Stimulated activated naive CD4-positive, alpha-beta T cell (primary cell): ENCODE data around the gene FNDC3B.

ENCODE experiments used
- DNase-seq, 6 experiments: peaks; one replicate each; lab custom pipeline; 2025; lab: John Stamatoyannopoulos, UW

The FNDC3B gene

GRCh38 chr3:172054115-172054764 is 14.9 kb downstream of the FNDC3B start:
- DNase-seq = no peak

DNA sequence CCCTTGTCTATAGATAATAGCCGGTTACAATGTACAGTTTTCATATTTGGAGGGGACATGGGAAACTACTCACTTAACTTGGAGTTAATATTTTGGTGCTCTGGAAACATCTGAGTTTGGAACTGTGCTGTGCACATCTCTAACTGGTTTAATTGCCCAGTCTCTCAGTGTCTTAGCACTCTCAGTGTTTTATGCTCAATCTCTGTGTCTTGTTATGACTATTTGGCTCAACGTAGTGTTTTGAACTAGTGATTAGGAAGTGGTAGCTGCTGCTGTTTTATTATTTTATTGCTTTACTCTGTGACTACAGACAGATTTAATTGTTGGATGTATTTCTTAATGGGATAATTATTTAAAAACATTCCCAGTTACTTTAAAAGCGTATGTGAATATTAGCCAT is 17.0 kb downstream of the FNDC3B start:
- no peak for DNase-seq

DNA sequence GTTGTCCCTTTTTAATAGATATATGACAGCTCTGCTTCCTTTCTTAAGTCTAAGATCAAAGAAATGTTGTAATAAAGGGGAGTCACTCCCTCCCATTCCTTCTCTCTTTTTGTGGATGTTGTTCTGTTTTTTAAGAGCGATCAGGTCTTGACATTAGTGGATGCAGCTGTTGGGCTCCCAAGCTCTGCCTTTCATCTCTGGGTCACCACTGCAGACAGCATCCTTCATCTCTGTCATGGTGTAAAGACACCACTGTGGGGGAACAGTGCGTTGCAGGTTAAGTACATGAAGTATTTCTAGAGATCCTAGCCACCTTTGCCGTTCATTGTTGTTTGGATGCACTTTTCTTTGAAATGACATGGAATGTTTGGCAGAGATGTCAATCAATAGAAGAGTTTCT is 17.7 kb downstream of the FNDC3B start:
- no peak for DNase-seq

DNA sequence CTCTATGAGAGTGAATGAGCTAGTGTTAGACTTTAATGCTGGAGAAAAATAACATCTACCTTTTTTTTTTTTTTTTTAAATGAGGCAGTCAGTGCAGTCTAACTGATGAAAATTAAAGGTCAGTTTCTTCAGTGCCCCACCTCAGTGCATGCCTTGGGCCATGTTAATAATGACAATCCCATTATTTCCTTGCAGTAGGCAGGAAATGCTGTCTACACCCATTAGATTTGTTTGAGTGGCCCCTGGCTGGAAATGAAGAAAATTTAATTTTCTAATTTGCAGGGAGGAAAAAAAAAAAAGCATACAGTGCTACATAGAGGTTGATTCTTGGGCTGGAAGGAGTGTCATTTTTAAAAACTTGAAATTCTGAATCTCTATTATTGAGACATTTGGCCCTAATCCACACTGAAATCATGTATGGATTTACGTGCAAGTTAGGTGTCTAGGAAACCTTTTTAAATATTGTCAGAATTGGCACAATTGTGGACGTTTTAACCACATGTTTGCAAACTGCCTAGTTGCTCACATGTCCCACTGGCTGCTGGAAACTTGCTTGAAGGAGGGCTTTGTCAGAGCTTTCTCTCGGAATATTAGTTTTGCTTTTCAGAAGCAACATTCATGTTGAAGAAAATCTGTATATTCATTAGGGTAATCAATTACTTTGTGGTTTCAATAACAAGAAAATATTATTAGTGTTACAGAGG is 18.4 kb downstream of the FNDC3B start:
- DNase-seq = no peak

DNA sequence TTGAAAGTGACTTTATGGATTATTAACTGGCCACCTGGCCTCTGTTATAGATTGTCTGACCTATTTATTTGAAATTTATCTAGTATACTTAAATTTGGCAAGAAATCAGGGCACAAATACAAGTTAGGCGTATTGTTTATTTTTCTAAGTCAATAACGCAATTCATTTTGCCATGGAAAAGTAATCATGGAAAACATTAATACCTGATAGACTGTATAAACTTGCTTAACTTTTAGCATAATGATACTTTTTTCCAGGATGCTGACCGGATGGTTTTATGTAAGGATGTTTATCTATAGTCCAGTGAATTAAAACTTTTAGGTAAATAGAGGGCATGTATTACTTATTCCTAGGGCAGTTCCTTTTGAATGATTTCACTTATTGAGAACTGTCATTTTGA is 20.2 kb downstream of the FNDC3B start:
- DNase-seq = no peak

DNA sequence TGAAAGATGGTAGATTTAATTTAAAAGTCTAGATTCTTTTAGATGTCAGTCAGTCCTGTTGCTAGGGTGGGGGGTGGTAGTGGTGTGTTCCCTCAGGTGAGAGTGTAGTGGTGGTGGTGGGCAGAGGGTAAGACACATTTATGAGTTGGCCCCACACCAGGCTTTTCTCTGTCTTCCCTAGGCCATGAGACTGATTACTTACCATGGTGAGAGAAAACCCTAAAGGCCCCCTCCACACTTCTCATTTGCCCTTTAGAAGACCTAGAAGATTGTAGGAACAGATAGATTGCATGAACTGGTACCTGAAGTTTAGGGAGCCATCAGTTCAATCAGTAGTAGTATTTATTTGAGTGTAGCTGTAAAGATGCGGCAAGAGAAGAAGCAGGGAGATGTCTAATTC is 20.9 kb downstream of the FNDC3B start:
- DNase-seq = no peak

GRCh38 chr3:172061724-172062184 is 22.4 kb downstream of the FNDC3B start:
- DNase-seq = no peak

- no peak for DNase-seq
Measured at GRCh38 chr3:172062761-172063160, 23.4 kb downstream of the FNDC3B start.

GRCh38 chr3:172063456-172064432 is 24.4 kb downstream of the FNDC3B start:
- no peak for DNase-seq

- DNase-seq = no peak
Measured at GRCh38 chr3:172065527-172065926, 26.1 kb downstream of the FNDC3B start.

DNA sequence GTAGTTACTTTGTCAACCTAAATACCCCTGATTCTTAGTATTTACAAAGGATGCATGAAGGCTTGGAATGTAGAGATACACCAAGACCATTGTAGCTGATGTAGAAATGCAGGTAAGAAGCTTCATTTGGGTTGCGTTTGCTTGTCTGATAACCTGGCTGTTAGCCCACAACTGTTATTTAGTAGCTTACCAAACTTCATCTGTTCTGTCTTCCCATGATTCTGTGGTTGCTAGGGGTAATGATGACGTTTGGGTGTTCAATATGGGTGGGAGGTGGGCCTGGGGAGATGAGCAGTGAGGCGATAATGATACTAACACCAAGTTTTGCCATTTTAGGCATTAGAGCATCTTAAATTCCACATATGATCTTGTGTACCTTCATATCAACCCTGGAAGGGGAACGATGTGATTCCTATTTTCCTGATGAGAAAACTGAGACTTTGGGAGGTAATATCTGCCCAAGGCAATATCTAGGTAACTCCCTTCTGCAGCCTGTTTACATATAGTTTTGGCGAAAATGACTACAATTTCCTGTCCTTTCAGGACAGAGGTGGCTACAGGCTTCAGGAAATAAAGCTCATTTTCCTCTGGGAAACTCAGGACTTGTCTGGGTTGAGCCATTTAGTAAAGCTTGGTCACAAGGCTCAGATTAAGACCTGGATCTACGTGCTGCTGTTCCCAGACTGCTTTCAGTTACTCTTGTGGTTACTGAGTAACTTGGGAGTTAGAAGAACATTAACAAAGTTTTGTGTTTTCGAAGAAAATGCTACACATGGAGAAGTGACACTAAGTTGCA is 26.8 kb downstream of the FNDC3B start:
- DNase-seq = no peak

GRCh38 chr3:172066880-172067796 is 27.8 kb downstream of the FNDC3B start:
- DNase-seq = peak in 2 of 6 experiments; percentile 21 to 30

GRCh38 chr3:172067837-172068440 is 28.6 kb downstream of the FNDC3B start:
- no peak for DNase-seq

GRCh38 chr3:172068977-172069376 is 29.6 kb downstream of the FNDC3B start:
- DNase-seq = no peak

DNA sequence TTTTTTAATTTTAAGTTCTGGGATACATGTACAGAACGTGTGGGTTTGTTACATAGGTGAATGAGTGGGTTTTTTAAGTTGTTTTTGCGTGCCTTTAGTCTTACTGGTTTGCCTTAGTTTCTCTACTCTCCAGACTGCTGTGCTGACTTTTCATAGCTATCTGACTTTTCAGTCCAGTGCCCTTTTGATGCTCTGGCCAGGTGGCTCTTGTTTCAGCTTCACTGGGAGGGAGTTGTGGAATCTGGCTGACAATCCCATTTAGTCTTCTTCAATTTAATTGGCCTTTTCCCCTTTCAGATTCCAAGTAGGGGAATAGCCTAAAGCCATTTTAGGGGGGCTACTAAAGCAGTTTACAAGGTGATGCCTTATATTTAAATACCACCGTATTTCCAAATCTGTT is 30.1 kb downstream of the FNDC3B start:
- DNase-seq = no peak

DNA sequence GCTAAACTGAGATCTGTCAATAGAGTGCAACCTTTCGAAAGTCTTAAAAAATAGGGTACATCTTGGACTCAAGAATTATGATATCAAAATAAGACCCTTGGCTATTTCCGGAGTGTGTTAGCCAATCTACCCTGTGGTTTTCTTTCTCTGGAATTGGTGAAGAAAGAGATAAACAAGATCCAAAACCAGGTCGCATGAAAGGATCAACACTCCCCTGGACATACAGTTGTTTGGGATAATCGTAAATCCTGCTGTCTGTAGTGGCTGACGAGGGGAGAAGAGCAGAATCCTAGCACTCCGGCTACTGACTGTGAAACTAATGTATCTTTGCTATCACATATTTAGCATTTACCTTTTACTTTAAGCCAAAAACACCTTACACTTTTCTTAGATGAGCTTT is 30.9 kb downstream of the FNDC3B start:
- DNase-seq = no peak

DNA sequence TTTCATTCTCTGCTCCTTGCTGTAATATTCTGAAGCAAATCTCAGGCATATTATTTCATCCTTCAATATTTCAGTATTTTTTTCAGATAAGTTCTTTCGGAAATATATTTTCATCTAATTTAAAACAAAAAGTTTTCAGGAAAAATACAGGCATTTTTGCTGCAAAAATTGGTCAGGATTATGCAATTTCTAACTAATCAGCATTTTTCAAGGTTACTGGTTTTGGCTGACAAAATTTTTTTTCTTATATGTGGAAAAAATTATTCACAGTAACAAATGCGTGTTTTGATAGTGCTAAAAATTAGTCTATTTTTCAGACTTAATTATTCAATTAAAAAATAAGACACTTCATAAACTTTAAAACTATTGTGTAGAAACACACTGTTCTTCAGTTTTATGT is 31.4 kb downstream of the FNDC3B start:
- DNase-seq = no peak

- DNase-seq = no peak
Measured at GRCh38 chr3:172071780-172072330, 32.5 kb downstream of the FNDC3B start.

- no peak for DNase-seq
Measured at GRCh38 chr3:172072543-172072942, 33.2 kb downstream of the FNDC3B start.
